PFSK-1 (cell line): Measurements from ENCODE around the gene RTCA.

Source experiments
- FOXP2 ChIP-seq: optimal IDR thresholded peaks from 2 replicates; pipeline ENCODE3; 2011; ENCODE audit warnings: borderline replicate concordance, control low read depth, inconsistent platforms; ENCODE audit not compliant: insufficient read depth; ENCODE audit errors: extremely low read length, extremely low read depth
- POLR2AphosphoS5 ChIP-seq: IDR thresholded peaks from 2 replicates; pipeline ENCODE4 v1.6.1; 2012; ENCODE audit warnings: low read depth, mild to moderate bottlenecking, control low read depth, low read length, moderate library complexity
- REST ChIP-seq, 2 experiments: IDR thresholded peaks; 2 replicates each; pipeline versions ENCODE4 v1.6.1 to v1.8.0; 2011 to 2012; ENCODE audit warnings: low read depth in 2 of 2, low read length in 2 of 2, control low read depth in 1 of 2, inconsistent platforms in 1 of 2, mild to moderate bottlenecking in 1 of 2, moderate library complexity in 1 of 2; ENCODE audit not compliant: insufficient read depth in 1 of 2
- SIN3A ChIP-seq: IDR thresholded peaks from 2 replicates; pipeline ENCODE4 v1.6.1; 2012; ENCODE audit warnings: mild to moderate bottlenecking, low read length, moderate library complexity, borderline replicate concordance; ENCODE audit not compliant: insufficient read depth
- TAF1 ChIP-seq: IDR thresholded peaks from 2 replicates; pipeline ENCODE4 v1.6.1; 2012; ENCODE audit warnings: low read length, control low read depth, borderline replicate concordance; ENCODE audit not compliant: insufficient read depth

RTCA gene

DNA sequence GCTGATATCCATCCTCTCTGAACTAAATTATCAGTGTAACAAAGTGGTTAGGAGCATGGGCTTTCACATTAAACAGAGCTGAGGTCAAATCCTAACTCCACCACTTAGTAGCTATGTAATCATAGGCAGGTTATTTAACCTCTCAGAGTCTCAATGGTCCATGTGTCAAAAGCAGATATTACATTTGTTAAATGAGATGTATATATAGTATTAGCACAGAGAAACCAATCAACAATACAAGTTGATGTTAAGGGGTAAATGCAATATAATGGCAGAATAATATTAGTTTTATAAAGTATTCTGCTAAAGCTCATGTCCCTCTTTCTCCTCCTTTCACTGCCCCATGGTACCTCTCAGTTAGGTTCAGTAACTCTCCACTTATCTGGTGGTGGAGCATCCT is 43.6 kb upstream of the RTCA start:
- TF ChIP-seq SIN3A (no peak), TAF1 (no peak), FOXP2 (no peak), POLR2AphosphoS5 (no peak), REST (IDR thresholded peaks at IDR 0.05; ENCODE audit: insufficient read depth in 1 of 2, low read depth in 2 of 2, low read length in 2 of 2) (no peak)

- TF ChIP-seq SIN3A (no peak), FOXP2 (no peak), REST (IDR thresholded peaks at IDR 0.05; ENCODE audit: insufficient read depth in 1 of 2, low read depth in 2 of 2, low read length in 2 of 2) (no peak), POLR2AphosphoS5 (no peak), TAF1 (no peak)
These were observed 36.2 kb upstream of the RTCA start for GRCh38 chr1:100229681-100230443.

GRCh38 chr1:100230765-100231164 is 35.3 kb upstream of the RTCA start:
- TF ChIP-seq REST (IDR thresholded peaks at IDR 0.05; ENCODE audit: insufficient read depth in 1 of 2, low read depth in 2 of 2, low read length in 2 of 2) (no peak), TAF1 (no peak), SIN3A (no peak), POLR2AphosphoS5 (no peak)

- TF ChIP-seq POLR2AphosphoS5 (no peak), SIN3A (no peak), REST (IDR thresholded peaks at IDR 0.05; ENCODE audit: insufficient read depth in 1 of 2, low read depth in 2 of 2, low read length in 2 of 2) (no peak), TAF1 (no peak), FOXP2 (no peak)
These were observed 34.3 kb upstream of the RTCA start for GRCh38 chr1:100231721-100232120.

DNA sequence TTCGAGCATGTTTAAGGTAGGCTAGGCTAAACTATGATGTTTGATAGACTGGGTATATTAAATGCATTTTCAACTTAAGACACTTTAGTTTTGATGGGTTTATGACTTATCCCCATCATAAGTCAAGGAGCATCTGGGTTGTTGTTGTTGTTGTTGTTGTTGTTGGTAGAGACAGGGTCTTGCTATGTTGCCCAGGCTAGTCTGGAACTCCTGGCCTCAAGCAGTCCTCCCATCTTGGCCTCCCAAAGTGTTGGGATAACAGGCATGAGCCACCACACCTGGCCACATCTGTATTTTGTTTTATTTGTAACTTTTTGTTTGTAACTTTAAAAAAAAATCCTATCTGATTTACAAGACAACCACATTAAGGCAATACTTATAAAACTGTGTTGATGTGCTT is 33.9 kb upstream of the RTCA start:
- TF ChIP-seq POLR2AphosphoS5 = no peak
- no peak for TF ChIP-seq FOXP2
- no peak for TF ChIP-seq REST (IDR thresholded peaks at IDR 0.05; ENCODE audit: insufficient read depth in 1 of 2, low read depth in 2 of 2, low read length in 2 of 2)
- no peak for TF ChIP-seq TAF1
- no peak for TF ChIP-seq SIN3A
